Vagina (tissue), 2 donors: ENCODE measurements around the gene ARPIN. TPM values are rescaled to one million over a fixed set of nuclear protein-coding genes. Genes with fewer than 3 reads are reported as not detected.

Experiments
- DNase-seq, 2 donors: peaks; one replicate each; pipeline ENCODE4 v3.0.0-alpha.2; 2017; ENCODE audit errors: extremely low spot score in 2 of 2
- H3K27ac ChIP-seq: fragments of 200-600 bp; sonication (generic); one replicate; pipeline ENCODE4 v1.5.1; 2019
- H3K27me3 ChIP-seq: fragments of 200-600 bp; sonication (generic); one replicate; pipeline ENCODE4 v1.5.1; 2019
- H3K36me3 ChIP-seq, 2 donors: fragments of 200-600 bp; sonication (generic); one replicate each; pipeline ENCODE4 v1.5.1; 2017 to 2019
- H3K4me1 ChIP-seq: fragments of 200-600 bp; sonication (generic); one replicate; pipeline ENCODE4 v1.5.1; 2019
- H3K4me3 ChIP-seq, 2 donors: fragments of 200-600 bp; sonication (generic); 1 replicate in 1 of 2; 2 replicates in 1 of 2; pipeline ENCODE4 v1.5.1; 2016 to 2019
- H3K9me3 ChIP-seq: fragments of 200-600 bp; sonication (generic); one replicate; pipeline ENCODE4 v1.5.1; 2019
- POLR2A ChIP-seq, 2 donors: fragments of 450-650 bp; IDR thresholded peaks; one replicate each; pipeline ENCODE4 v1.6.1; 2017; ENCODE audit warnings: antibody characterized with exemption in 2 of 2, mild to moderate bottlenecking in 2 of 2, moderate library complexity in 2 of 2
- POLR2AphosphoS5 ChIP-seq, 2 donors: sonication (generic); formaldehyde crosslinking; IDR thresholded peaks; one replicate each; pipeline ENCODE4 v1.9.0; 2017; ENCODE audit warnings: antibody characterized with exemption in 2 of 2, mild to moderate bottlenecking in 2 of 2, low read depth in 1 of 2; ENCODE audit not compliant: insufficient read depth in 1 of 2
- intact Hi-C: fragments of 100-400 bp; cut with DNase I; formaldehyde crosslinking; loops from one replicate; pipeline ENCODE4 v1.15.1; 2023
- total RNA-seq: library from RNA; depleted of rRNA; stranded (reverse); fragments of >200 nt; gene quantifications from one replicate; pipeline ENCODE4 v1.2.3, GENCODE V29; 2016
- TF ChIP-seq, protein P1 (sequence below), 3 experiments: fragments of 450-650 bp in 2 of 3; fragments of 200-600 bp in 1 of 3; sonication (generic) in 1 of 3; IDR thresholded peaks; one replicate each; pipeline ENCODE4 v1.5.1; 2017 to 2019; ENCODE audit warnings: antibody characterized with exemption in 3 of 3, mild to moderate bottlenecking in 2 of 3, moderate library complexity in 2 of 3

Gene ARPIN
- total RNA-seq, 1 donor from 2014 or later, result 20.1 TPM

DNA sequence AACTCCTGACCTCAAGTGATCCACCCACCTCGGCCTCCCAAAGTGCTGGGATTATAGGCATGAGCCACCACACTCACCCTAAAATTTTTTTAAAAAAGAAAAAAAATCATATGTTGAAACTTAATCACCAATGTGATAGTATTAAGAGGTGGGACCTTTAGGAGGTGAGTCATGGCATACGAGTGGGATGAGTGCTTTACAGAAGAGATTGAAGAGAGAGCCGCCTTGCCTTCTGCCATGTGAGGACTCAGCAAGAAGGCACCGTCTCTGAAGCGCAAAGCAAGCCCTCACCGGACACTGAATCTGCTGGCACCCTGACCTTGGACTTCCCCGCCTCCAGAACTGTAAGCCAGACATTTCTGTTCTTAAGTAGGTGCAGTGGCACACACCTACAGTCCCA is 5.5 kb downstream of the ARPIN start:
- intact Hi-C loops, result loop anchor here (10.0 kb wide), 1 partner anchor 158 kb away; no protein-coding TSS in a partner anchor
- peaks cover 0 to 18% of the 10 kb centered on the region in 2 donors for H3K36me3 ChIP-seq
- no peak overlapping the region for H3K4me3 ChIP-seq
- TF ChIP-seq, protein P1, sequence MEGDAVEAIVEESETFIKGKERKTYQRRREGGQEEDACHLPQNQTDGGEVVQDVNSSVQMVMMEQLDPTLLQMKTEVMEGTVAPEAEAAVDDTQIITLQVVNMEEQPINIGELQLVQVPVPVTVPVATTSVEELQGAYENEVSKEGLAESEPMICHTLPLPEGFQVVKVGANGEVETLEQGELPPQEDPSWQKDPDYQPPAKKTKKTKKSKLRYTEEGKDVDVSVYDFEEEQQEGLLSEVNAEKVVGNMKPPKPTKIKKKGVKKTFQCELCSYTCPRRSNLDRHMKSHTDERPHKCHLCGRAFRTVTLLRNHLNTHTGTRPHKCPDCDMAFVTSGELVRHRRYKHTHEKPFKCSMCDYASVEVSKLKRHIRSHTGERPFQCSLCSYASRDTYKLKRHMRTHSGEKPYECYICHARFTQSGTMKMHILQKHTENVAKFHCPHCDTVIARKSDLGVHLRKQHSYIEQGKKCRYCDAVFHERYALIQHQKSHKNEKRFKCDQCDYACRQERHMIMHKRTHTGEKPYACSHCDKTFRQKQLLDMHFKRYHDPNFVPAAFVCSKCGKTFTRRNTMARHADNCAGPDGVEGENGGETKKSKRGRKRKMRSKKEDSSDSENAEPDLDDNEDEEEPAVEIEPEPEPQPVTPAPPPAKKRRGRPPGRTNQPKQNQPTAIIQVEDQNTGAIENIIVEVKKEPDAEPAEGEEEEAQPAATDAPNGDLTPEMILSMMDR (IDR thresholded peaks at IDR 0.05), result no peak
- TF ChIP-seq POLR2AphosphoS5 (IDR thresholded peaks at IDR 0.05; ENCODE audit: insufficient read depth in 1 of 2, low read depth in 1 of 2), result no peak
- no peak for TF ChIP-seq POLR2A (IDR thresholded peaks at IDR 0.05)
- H3K27me3 ChIP-seq, result no peaks in the 10 kb centered on the region
- peaks cover 16% of the 10 kb centered on the region for H3K4me1 ChIP-seq
- DNase-seq, result no peak
- no peak overlapping the region for H3K27ac ChIP-seq
- no peaks in the 10 kb centered on the region for H3K9me3 ChIP-seq

DNA sequence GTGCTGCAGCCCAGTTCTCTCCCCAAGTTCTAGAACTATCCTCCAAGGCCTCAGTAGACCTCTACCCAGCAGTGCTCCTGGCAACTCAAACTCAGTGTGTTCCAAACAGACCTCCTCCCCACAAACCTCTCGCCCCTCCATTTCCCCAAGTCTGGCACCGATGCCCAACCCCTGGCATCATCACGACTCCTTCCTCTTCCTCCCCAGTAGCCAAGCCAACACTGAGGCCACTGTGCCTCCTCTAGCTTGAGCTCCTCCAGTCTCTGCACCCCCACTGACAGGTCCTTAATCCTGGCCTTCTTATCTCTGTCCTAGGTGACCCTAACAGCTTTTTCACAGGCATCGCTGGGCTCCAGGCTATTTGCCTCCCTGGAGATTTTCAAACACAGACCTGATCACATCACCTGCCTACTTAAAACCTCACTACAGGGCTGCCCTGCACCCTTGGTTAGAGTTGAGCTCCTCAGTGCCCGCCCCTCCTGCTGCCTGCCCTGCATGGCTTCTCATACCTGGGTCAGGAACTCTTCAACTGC is 6.8 kb downstream of the ARPIN start:
- no peak overlapping the region for H3K27ac ChIP-seq
- H3K9me3 ChIP-seq, result no peaks in the 10 kb centered on the region
- H3K4me1 ChIP-seq, result peaks cover 6% of the 10 kb centered on the region
- no peak for DNase-seq
- no peak overlapping the region for H3K4me3 ChIP-seq
- TF ChIP-seq POLR2A (IDR thresholded peaks at IDR 0.05) (no peak), POLR2AphosphoS5 (IDR thresholded peaks at IDR 0.05; ENCODE audit: insufficient read depth in 1 of 2, low read depth in 1 of 2) (no peak)
- TF ChIP-seq, protein P1 (IDR thresholded peaks at IDR 0.05), result no peak
- no peaks in the 10 kb centered on the region for H3K27me3 ChIP-seq
- intact Hi-C loops, result loop anchor here (10.0 kb wide), 1 partner anchor 159 kb away; no protein-coding TSS in a partner anchor
- peaks cover 0 to 29% of the 10 kb centered on the region in 2 donors for H3K36me3 ChIP-seq

DNA sequence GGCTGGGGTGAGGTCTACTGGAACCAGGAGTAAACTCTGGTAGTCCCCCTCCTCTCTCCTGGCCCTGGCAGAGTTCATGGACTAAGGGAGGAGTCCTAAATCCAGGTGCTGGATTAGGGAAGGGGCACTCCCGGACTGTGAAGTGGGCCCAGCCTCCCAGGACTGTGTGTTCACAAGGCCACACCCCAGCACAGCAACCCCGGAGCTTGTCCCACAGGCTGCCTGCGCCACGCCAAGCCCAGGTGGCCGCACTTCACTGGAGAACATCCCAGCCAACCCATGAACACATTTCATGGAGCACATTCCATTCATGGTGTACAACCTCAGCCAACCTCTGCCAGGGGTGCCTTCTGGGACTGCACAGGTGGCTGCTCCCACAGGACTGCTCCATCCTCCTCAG is 8.2 kb downstream of the ARPIN start:
- Histone ChIP-seq H3K9me3 (no peaks in the 10 kb centered on the region), H3K4me3 (no peak overlapping the region), H3K4me1 (no peaks in the 10 kb centered on the region), H3K27me3 (no peaks in the 10 kb centered on the region), H3K27ac (no peak overlapping the region), H3K36me3 (peaks cover 0 to 31% of the 10 kb centered on the region in 2 donors)
- intact Hi-C loops, result loop anchor here (10.0 kb wide), 1 partner anchor 160 kb away; no protein-coding TSS in a partner anchor
- TF ChIP-seq POLR2AphosphoS5 (IDR thresholded peaks at IDR 0.05; ENCODE audit: insufficient read depth in 1 of 2, low read depth in 1 of 2), result no peak
- TF ChIP-seq, protein P1 (IDR thresholded peaks at IDR 0.05), result no peak
- no peak for TF ChIP-seq POLR2A (IDR thresholded peaks at IDR 0.05)
- no peak for DNase-seq

DNA sequence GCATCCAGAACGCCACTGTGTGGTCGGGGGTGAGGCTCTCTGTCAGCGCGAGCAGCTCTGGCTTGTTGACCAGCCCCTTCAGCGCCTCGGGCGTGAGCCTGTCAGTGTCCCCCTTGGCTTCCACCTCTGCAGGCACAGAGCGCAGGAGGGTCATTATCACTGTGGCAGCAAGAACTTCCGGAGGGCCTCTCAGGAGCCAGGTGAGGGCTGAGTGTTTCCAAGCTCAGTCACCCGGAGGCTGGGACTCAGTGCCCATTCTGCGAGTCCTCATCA is 9.0 kb downstream of the ARPIN start:
- no peak for TF ChIP-seq POLR2AphosphoS5 (IDR thresholded peaks at IDR 0.05; ENCODE audit: insufficient read depth in 1 of 2, low read depth in 1 of 2)
- TF ChIP-seq POLR2A (IDR thresholded peaks at IDR 0.05), result no peak
- Histone ChIP-seq H3K27ac (no peak overlapping the region), H3K4me3 (no peak overlapping the region), H3K9me3 (no peaks in the 10 kb centered on the region), H3K27me3 (no peaks in the 10 kb centered on the region), H3K4me1 (no peaks in the 10 kb centered on the region), H3K36me3 (peaks cover 0 to 31% of the 10 kb centered on the region in 2 donors)
- DNase-seq, result no peak
- intact Hi-C loops, result loop anchor here (10.0 kb wide), 1 partner anchor 161 kb away; no protein-coding TSS in a partner anchor

DNA sequence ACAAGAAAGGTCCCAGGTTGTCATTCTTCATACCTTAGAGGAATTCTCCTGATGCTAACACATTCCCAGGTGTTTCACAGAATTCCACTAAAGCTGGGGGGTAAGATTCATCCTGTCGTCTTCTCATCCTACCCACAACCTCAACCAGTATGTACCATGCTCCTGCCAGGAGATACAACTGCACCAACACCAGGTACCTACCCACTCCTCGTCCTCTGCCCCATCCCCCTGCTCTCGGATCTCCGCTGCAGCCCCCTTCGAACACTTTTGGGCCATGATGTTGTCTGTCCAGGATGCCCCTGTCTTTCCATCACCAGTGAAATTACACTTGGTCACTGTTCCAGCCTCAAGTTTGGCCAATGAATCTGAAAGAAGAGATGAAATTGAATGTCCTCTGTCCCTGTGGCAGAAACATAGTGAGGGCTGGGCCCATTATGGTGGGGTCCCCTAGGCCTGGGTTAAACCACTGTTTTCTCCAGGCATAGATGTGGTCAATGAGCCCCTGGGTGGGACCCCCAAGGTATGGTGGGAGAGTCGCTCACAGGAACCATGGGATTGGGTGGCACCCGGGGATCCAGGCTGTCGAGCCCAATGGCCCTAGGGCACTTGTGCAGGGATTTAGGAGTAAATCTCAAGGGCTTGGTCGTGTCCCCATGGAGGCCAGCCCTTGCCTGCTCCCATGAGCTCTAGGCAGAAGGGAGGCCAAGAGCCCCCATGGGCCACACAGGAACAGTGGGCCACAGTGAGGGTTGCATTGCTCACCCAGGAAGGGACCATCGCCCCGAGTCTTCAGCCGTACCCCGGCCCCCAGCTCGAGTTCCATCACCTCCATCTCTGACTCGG is 9.5 kb downstream of the ARPIN start:
- peaks cover 0 to 31% of the 10 kb centered on the region in 2 donors for H3K36me3 ChIP-seq
- no peak for TF ChIP-seq POLR2AphosphoS5 (IDR thresholded peaks at IDR 0.05; ENCODE audit: insufficient read depth in 1 of 2, low read depth in 1 of 2)

More for the DNA sequence above, 9.5 kb downstream of the ARPIN start:
- Histone ChIP-seq H3K4me1 (no peaks in the 10 kb centered on the region), H3K4me3 (no peak overlapping the region), H3K27me3 (no peaks in the 10 kb centered on the region), H3K9me3 (no peaks in the 10 kb centered on the region), H3K27ac (no peak overlapping the region)
- no peak for DNase-seq
- intact Hi-C loops, result loop anchor here (10.0 kb wide), 1 partner anchor 162 kb away; no protein-coding TSS in a partner anchor
